Heart left ventricle (tissue), 13 donors: ENCODE results near the gene CCDC30.

Source experiments
- CTCF ChIP-seq, 12 donors: fragments of 200-600 bp; sonication (generic) in 4 of 12; IDR thresholded peaks; one replicate each; pipeline versions ENCODE4 v1.5.0 to v1.8.0; 2018 to 2022; ENCODE audit warnings: antibody characterized with exemption in 12 of 12, mild to moderate bottlenecking in 5 of 12
- POLR2A ChIP-seq, 2 donors: fragments of 450-650 bp; IDR thresholded peaks; one replicate each; pipeline ENCODE4 v1.6.1; 2017; ENCODE audit warnings: antibody characterized with exemption in 2 of 2, mild to moderate bottlenecking in 2 of 2, moderate library complexity in 2 of 2
- donor health status: ischemic (EF 13 %, LVEDD 7.1; RV severe dilation, severe dysfunction).
- donor health status: DM: no; HTN: yes; CAD: no.
- donor health status: DM: no; HTN: no; CAD: no.
- donor health status: ischemic (EF 25% LVEDD 6.9; RV normal size, moderate dysfunction).
- donor health status: ischemic (EF 25% LVEDD 5.7; RV mildly dilated, moderate dysfunction).
- donor health status: ischemic (EF 35%, LVEDD 5.7; RV mildly dilated, moderate dysfunction).
- donor health status: nonischemic (EF 11% LVEDD 7.7; RV severe dilation, severe dysfunction).
- donor health status: DM: yes; HTN: yes; CAD: no.
- donor health status: PGD.
- donor health status: ischemic (EF 29% LVEDD 5.4; RV normal size, mild dysfunction).
- donor health status: nonischemic (EF 23%, LVEDD 6.1; RV moderate dilation, normal function).

- TF ChIP-seq CTCF (IDR thresholded peaks at IDR 0.05) (no peak), POLR2A (IDR thresholded peaks at IDR 0.05) (no peak)
Measured at GRCh38 chr1:42506576-42506975, 43.5 kb downstream of the CCDC30 start.
